Gastrocnemius medialis (tissue), 4 donors: ENCODE results near the gene SMIM38. TPM values are rescaled to one million over a fixed set of nuclear protein-coding genes. Genes with fewer than 3 reads are reported as not detected.

Experiments used
- ATAC-seq, 2 donors: fragments of 150-250 bp; one replicate each; pipeline ENCODE4 v1.9.1; 2016
- DNase-seq, 2 donors: peaks; one replicate each; pipeline ENCODE4 v3.0.0-alpha.2; 2019
- H3K27ac ChIP-seq, 4 donors: fragments of 200-600 bp; sonication (generic); 1 replicate in 1 of 4; 2 replicates in 3 of 4; pipeline ENCODE4 v1.5.1; 2016 to 2018; ENCODE audit warnings: mild to moderate bottlenecking in 2 of 4, moderate library complexity in 1 of 4
- H3K27me3 ChIP-seq, 3 donors: fragments of 200-600 bp; sonication (generic) in 2 of 3; 1 replicate in 1 of 3; 2 replicates in 2 of 3; pipeline versions ENCODE4 v1.5.1 to v1.6.0; 2016 to 2019; ENCODE audit warnings: mild to moderate bottlenecking in 1 of 3, moderate library complexity in 1 of 3
- H3K36me3 ChIP-seq, 2 donors: fragments of 200-600 bp; sonication (generic) in 1 of 2; one replicate each; pipeline ENCODE4 v1.5.1; 2017 to 2018
- H3K4me1 ChIP-seq, 2 donors: fragments of 200-600 bp; sonication (generic) in 1 of 2; one replicate each; pipeline ENCODE4 v1.5.1; 2016 to 2017; ENCODE audit warnings: mild to moderate bottlenecking in 2 of 2
- H3K4me3 ChIP-seq, 4 donors: fragments of 200-600 bp; sonication (generic) in 3 of 4; 1 replicate in 1 of 4; 2 replicates in 3 of 4; pipeline ENCODE4 v1.5.1; 2016 to 2019; ENCODE audit warnings: mild to moderate bottlenecking in 2 of 4
- H3K9me3 ChIP-seq, 3 donors: fragments of 200-600 bp; sonication (generic) in 2 of 3; 1 replicate in 1 of 3; 2 replicates in 2 of 3; pipeline ENCODE4 v1.5.1; 2016 to 2019
- CTCF ChIP-seq, 5 experiments: fragments of 450-650 bp in 3 of 5; fragments of 200-600 bp in 2 of 5; sonication (generic) in 2 of 5; IDR thresholded peaks in 4 of 5; conservative IDR thresholded peaks in 1 of 5; 1 replicate in 4 of 5; 2 replicates in 1 of 5; pipeline ENCODE4 v1.5.1; 2016 to 2019; ENCODE audit warnings: antibody characterized with exemption in 5 of 5, mild to moderate bottlenecking in 3 of 5, moderate library complexity in 3 of 5
- POLR2A ChIP-seq, 2 donors: fragments of 450-650 bp; IDR thresholded peaks; one replicate each; pipeline ENCODE4 v1.6.1; 2017; ENCODE audit warnings: antibody characterized with exemption in 2 of 2, mild to moderate bottlenecking in 2 of 2, moderate library complexity in 2 of 2
- in situ Hi-C, 4 donors: fragments of 200-750 bp; cut with MboI; loops; one replicate each; pipeline versions ENCODE4 v1.15.0 to v1.8.0; 2017; ENCODE audit warnings: low sequenced_read_pairs in 4 of 4
- intact Hi-C: fragments of 100-400 bp; cut with DNase I; formaldehyde crosslinking; loops from one replicate; pipeline ENCODE4 v1.15.1; 2023; ENCODE audit warnings: low total_unique reads
- total RNA-seq, 4 donors: library from RNA; depleted of rRNA; stranded (reverse); fragments of >200 nt; gene quantifications; one replicate each; pipeline versions ENCODE4 v1.1.0 to v1.2.3, GENCODE V29; 2016

The SMIM38 gene
- total RNA-seq, 4 donors from 2014 or later = 0.12 to 0.66 (median 0.40) TPM; not detected in 1

GRCh38 chr11:69156235-69156639 is 502 bp downstream of the SMIM38 start:
- Histone ChIP-seq H3K4me1 (peaks cover 4 to 8% of the 10 kb centered on the region in 2 donors), H3K27ac (no peak overlapping the region), H3K4me3 (no peak overlapping the region), H3K27me3 (peaks cover 0 to 11% (median 0%) of the 10 kb centered on the region in 3 donors), H3K36me3 (no peaks in the 10 kb centered on the region), H3K9me3 (no peaks in the 10 kb centered on the region)
- TF ChIP-seq POLR2A (IDR thresholded peaks at IDR 0.05) (no peak), CTCF (IDR thresholded peaks at IDR 0.05 in 4 of 5, conservative IDR thresholded peaks at IDR 0.05 in 1 of 5) (no peak)
- in situ Hi-C loops = no loop called here
- DNase-seq = no peak
- no peak for ATAC-seq
- intact Hi-C loops = no loop called here

GRCh38 chr11:69156673-69157155 is 979 bp downstream of the SMIM38 start:
- no peaks in the 10 kb centered on the region for H3K36me3 ChIP-seq
- no peak overlapping the region for H3K27ac ChIP-seq
- DNase-seq (no peak), ATAC-seq (no peak)
- peaks cover 0 to 11% (median 0%) of the 10 kb centered on the region in 3 donors for H3K27me3 ChIP-seq
- H3K4me1 ChIP-seq = peaks cover 4 to 9% of the 10 kb centered on the region in 2 donors
- no peaks in the 10 kb centered on the region for H3K9me3 ChIP-seq
- TF ChIP-seq CTCF (IDR thresholded peaks at IDR 0.05 in 4 of 5, conservative IDR thresholded peaks at IDR 0.05 in 1 of 5) (no peak), POLR2A (IDR thresholded peaks at IDR 0.05) (no peak)
- H3K4me3 ChIP-seq = no peak overlapping the region
- intact Hi-C loops = no loop called here
- in situ Hi-C loops = no loop called here

DNA sequence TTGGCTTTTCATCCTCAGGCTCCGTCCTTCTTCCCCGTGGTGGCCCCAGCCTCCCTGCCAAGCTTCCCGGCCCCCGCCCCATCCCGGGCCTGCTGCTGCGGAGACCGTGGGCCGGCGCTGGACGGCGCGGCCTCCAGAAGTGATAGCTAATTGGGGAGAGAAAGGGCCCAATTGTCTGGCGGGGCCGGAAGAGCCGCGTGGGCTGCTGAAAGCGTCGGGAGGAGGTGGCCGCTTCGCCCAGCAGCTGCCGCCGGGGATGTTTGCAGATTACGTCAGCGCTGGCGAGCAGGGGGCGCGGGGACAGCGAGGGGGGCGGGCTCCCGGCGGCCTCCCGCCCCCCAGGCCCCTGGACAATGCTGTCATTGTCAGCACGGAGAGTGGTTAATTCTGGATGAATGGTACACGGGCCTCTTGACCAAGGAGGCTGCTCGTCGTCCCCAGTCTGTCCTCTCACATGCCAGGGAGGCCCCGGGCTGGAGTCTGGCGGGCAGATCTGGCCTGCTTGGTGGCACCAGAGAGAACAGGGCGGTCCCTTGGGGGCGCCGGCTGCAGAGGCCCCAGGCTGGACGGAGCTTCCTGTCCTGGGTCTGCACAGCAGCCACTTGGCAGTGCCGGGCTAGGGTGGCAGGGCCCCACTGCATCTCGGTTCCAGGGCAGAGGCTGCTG is 1.6 kb downstream of the SMIM38 start:
- TF ChIP-seq POLR2A (IDR thresholded peaks at IDR 0.05) (no peak), CTCF (IDR thresholded peaks at IDR 0.05 in 4 of 5, conservative IDR thresholded peaks at IDR 0.05 in 1 of 5) (no peak)
- Histone ChIP-seq H3K27me3 (peaks cover 0 to 11% (median 0%) of the 10 kb centered on the region in 3 donors), H3K4me1 (peaks cover 4 to 9% of the 10 kb centered on the region in 2 donors), H3K9me3 (no peaks in the 10 kb centered on the region), H3K27ac (no peak overlapping the region), H3K4me3 (peak overlapping the region in 1 of 4 donors; percentile 21), H3K36me3 (no peaks in the 10 kb centered on the region)
- intact Hi-C loops (no loop called here), in situ Hi-C loops (no loop called here)
- no peak for ATAC-seq
- DNase-seq = no peak

DNA sequence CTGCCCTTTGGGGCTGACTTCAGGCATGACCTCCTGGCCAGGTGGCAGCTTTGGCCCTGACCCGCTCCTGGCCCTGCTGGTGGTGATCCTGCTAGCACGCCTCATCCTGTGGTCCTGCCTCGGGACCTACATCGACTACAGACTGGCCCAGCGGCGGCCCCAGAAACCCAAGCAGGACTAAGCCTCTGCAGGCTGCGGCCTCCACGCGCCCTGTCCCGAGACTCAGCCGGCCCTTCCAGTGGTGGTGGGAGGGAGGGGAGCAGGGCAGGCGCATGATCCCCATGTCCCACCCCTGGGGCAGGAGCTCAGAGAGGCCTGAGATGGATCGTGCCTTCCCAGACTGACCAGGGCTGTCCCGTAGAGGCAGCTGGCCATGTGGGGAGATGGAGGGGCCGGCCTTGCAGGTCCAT is 2.1 kb downstream of the SMIM38 start:
- Histone ChIP-seq H3K4me1 (peaks cover 4 to 9% of the 10 kb centered on the region in 2 donors), H3K36me3 (no peaks in the 10 kb centered on the region), H3K27ac (no peak overlapping the region)

More for the DNA sequence above, 2.1 kb downstream of the SMIM38 start:
- no peaks in the 10 kb centered on the region for H3K9me3 ChIP-seq
- in situ Hi-C loops = no loop called here
- intact Hi-C loops = no loop called here
- H3K27me3 ChIP-seq = peaks cover 0 to 11% (median 0%) of the 10 kb centered on the region in 3 donors
- TF ChIP-seq CTCF (IDR thresholded peaks at IDR 0.05 in 4 of 5, conservative IDR thresholded peaks at IDR 0.05 in 1 of 5) (no peak), POLR2A (IDR thresholded peaks at IDR 0.05) (no peak)
- DNase-seq = no peak
- H3K4me3 ChIP-seq = no peak overlapping the region
- no peak for ATAC-seq
